ENCODE results near the gene LRFN2. TPM values are rescaled to one million over a fixed set of nuclear protein-coding genes. Genes with fewer than 3 reads are reported as not detected.

The LRFN2 gene
- total RNA-seq, 1 experiment from 2014 or later, result not detected

- no TSS peak for BruUV-seq (replicated peaks)
- no peak overlapping the region for H3K27ac Mint-ChIP-seq (ENCODE audit: unreplicated experiment)
- Histone ChIP-seq H3K27me3 (replicated peaks; ENCODE audit: control insufficient read depth, insufficient read depth, low read length) (no peaks in the 10 kb centered on the region; the same call in 1 of the 2 replicates), H3K4me1 (no peaks in the 10 kb centered on the region), H3K4me3 (ENCODE audit: low read depth, low read length) (no peak overlapping the region), H3K36me3 (ENCODE audit: control insufficient read depth, insufficient read depth, low read length) (no peaks in the 10 kb centered on the region), H3K9me3 (no peaks in the 10 kb centered on the region)
- peaks cover 19% of the 10 kb centered on the region for H3K27me3 Mint-ChIP-seq (ENCODE audit: insufficient read depth, unreplicated experiment)
- H3K4me1 Mint-ChIP-seq (ENCODE audit: low read depth, unreplicated experiment), result no peaks in the 10 kb centered on the region
- POLR2A ChIA-PET, result no interaction called here
- CTCF ChIA-PET, result no interaction called here
- intact Hi-C loops (cut with micrococcal nuclease; ENCODE audit: unreplicated experiment), result no loop called here
- H3K36me3 Mint-ChIP-seq (ENCODE audit: insufficient read depth, unreplicated experiment), result no peaks in the 10 kb centered on the region
- peaks cover 7% of the 10 kb centered on the region for H3K9me3 Mint-ChIP-seq (ENCODE audit: unreplicated experiment)
- no peak for TF ChIP-seq CTCF (IDR thresholded peaks at IDR 0.05; ENCODE audit: insufficient read depth in 1 of 2, low read depth in 1 of 2, low read length in 1 of 2, severe bottlenecking in 1 of 2, unreplicated experiment in 1 of 2)
- no peak for DNase-seq
- H3K4me3 Mint-ChIP-seq (ENCODE audit: unreplicated experiment), result no peak overlapping the region
These were observed 43.3 kb upstream of the LRFN2 start for GRCh38 chr6:40630488-40630887.

- H3K9me3 Mint-ChIP-seq (ENCODE audit: unreplicated experiment), result peaks cover 10% of the 10 kb centered on the region
- H3K4me3 Mint-ChIP-seq (ENCODE audit: unreplicated experiment), result no peak overlapping the region
- peaks cover 19% of the 10 kb centered on the region for H3K27me3 Mint-ChIP-seq (ENCODE audit: insufficient read depth, unreplicated experiment)
- BruUV-seq (replicated peaks), result no TSS peak
- no peak overlapping the region for H3K4me3 ChIP-seq (ENCODE audit: low read depth, low read length)
- POLR2A ChIA-PET, result no interaction called here
- H3K36me3 ChIP-seq (ENCODE audit: control insufficient read depth, insufficient read depth, low read length), result no peaks in the 10 kb centered on the region
- no peak for TF ChIP-seq CTCF (IDR thresholded peaks at IDR 0.05; ENCODE audit: insufficient read depth in 1 of 2, low read depth in 1 of 2, low read length in 1 of 2, severe bottlenecking in 1 of 2, unreplicated experiment in 1 of 2)
- CTCF ChIA-PET, result no interaction called here
- no peaks in the 10 kb centered on the region for H3K9me3 ChIP-seq
- intact Hi-C loops (cut with micrococcal nuclease; ENCODE audit: unreplicated experiment), result no loop called here
- no peak overlapping the region for H3K27ac Mint-ChIP-seq (ENCODE audit: unreplicated experiment)
- no peaks in the 10 kb centered on the region for H3K4me1 ChIP-seq
- H3K36me3 Mint-ChIP-seq (ENCODE audit: insufficient read depth, unreplicated experiment), result no peaks in the 10 kb centered on the region
- no peak for DNase-seq
- no peaks in the 10 kb centered on the region; the same call in 1 of the 2 replicates for H3K27me3 ChIP-seq (replicated peaks; ENCODE audit: control insufficient read depth, insufficient read depth, low read length)
- no peaks in the 10 kb centered on the region for H3K4me1 Mint-ChIP-seq (ENCODE audit: low read depth, unreplicated experiment)
These were observed 42.9 kb upstream of the LRFN2 start for GRCh38 chr6:40630051-40630450.

GRCh38 chr6:40629463-40629862 is 42.3 kb upstream of the LRFN2 start:
- Histone ChIP-seq H3K27me3 (replicated peaks; ENCODE audit: control insufficient read depth, insufficient read depth, low read length) (no peaks in the 10 kb centered on the region; the same call in 1 of the 2 replicates), H3K9me3 (no peaks in the 10 kb centered on the region), H3K36me3 (ENCODE audit: control insufficient read depth, insufficient read depth, low read length) (no peaks in the 10 kb centered on the region), H3K4me3 (ENCODE audit: low read depth, low read length) (no peak overlapping the region), H3K4me1 (no peaks in the 10 kb centered on the region)
- ChIA-PET CTCF (no interaction called here), POLR2A (no interaction called here)
- intact Hi-C loops (cut with micrococcal nuclease; ENCODE audit: unreplicated experiment), result no loop called here
- Mint-ChIP-seq H3K36me3 (ENCODE audit: insufficient read depth, unreplicated experiment) (no peaks in the 10 kb centered on the region), H3K27ac (ENCODE audit: unreplicated experiment) (no peak overlapping the region), H3K4me3 (ENCODE audit: unreplicated experiment) (no peak overlapping the region), H3K27me3 (ENCODE audit: insufficient read depth, unreplicated experiment) (peaks cover 19% of the 10 kb centered on the region), H3K9me3 (ENCODE audit: unreplicated experiment) (peaks cover 10% of the 10 kb centered on the region), H3K4me1 (ENCODE audit: low read depth, unreplicated experiment) (no peaks in the 10 kb centered on the region)
- TF ChIP-seq CTCF (IDR thresholded peaks at IDR 0.05; ENCODE audit: insufficient read depth in 1 of 2, low read depth in 1 of 2, low read length in 1 of 2, severe bottlenecking in 1 of 2, unreplicated experiment in 1 of 2), result no peak
- no peak for DNase-seq
- no TSS peak for BruUV-seq (replicated peaks)

Data from Caco-2 (cell line).